GM21515 (cell line): ENCODE results near the gene CEP104.
A peak's percentile ranks its signal among the peaks of the same experiment; 100 is the strongest.

ENCODE experiments used
- ATAC-seq: cut with Tn5 transposase; IDR thresholded peaks from one replicate; pipeline ENCODE4 v1.9.1; 2021; ENCODE audit not compliant: unreplicated experiment

Gene CEP104

DNA sequence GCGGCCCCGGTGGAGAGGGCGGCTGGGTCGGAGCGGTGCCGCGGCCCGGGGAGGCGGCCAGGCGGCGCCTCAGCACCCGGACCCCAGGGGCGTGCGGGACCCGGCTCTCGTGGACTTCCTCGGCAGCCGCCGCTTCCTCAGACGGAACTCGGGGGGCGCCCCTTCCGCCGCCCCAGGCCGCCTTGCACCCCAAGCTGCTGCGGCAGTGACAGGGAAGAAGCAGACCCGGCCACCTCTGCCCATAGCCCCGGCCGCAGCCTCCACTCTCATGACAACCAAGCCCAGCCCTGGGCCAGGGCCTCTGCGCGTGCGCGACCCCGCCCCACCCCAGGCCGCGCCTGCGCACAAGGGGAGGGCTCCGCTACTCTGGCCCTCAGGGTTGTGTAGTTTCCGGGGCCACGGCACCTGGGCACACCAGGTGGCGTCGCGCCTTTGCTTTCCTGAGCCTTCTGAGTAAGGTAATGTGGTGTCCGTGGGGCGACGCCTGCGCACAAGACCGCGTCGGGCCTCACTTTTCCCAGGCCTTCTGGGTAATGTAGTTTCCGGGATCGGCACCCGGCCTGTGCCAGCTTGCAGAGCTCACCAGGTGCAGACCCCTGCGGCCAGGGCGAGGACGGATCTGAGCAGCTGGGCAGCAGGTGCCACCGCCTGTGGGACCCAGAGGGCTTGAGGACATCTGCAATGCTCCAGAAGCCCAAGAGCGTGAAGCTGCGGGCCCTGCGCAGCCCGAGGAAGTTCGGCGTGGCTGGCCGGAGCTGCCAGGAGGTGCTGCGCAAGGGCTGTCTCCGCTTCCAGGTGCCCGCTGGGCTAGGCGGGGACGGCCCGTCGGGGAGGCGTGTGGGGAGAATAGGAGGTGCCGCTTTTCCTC lies at the start of gene CEP104, which contains the start of gene DFFB:
Gene CEP104, minus strand, starts transcription at position 289 of the 868 bp plus-strand sequence. CDS start 4,804 bp downstream, outside the sequence.
Gene DFFB, plus strand, starts transcription at position 554 of the 868 bp plus-strand sequence. Its CDS starts 128 bp downstream, at position 682.
- ATAC-seq, result peak; percentile 94

- ATAC-seq, result no peak
Measured at GRCh38 chr1:3906672-3907020, 49.6 kb upstream of the CEP104 start.

- ATAC-seq, result no peak
Measured at GRCh38 chr1:3905953-3906671, 49.1 kb upstream of the CEP104 start.

- ATAC-seq, result no peak
Measured at GRCh38 chr1:3905266-3905952, 48.4 kb upstream of the CEP104 start.

DNA sequence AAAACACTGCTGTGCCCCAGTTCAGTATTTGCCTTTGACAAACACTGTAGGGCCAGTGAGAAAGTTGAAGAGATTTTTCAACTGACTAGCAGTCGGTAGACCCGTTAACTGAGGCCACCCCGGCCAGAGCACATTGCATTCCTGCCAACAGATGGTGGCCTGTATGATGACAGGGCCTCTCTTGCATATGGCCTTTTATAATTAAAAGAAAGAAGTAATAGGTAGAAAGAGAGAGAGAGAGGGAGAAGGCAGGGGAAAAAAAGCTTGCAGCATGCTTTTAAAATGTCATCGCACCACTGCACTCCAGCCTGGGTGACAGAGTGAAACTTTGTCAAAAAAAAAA lies 47.8 kb upstream of the CEP104 start:
- ATAC-seq, result no peak

GRCh38 chr1:3904006-3904842 lies 47.2 kb upstream of the CEP104 start:
- no peak for ATAC-seq

GRCh38 chr1:3903141-3904005 lies 46.4 kb upstream of the CEP104 start:
- no peak for ATAC-seq

DNA sequence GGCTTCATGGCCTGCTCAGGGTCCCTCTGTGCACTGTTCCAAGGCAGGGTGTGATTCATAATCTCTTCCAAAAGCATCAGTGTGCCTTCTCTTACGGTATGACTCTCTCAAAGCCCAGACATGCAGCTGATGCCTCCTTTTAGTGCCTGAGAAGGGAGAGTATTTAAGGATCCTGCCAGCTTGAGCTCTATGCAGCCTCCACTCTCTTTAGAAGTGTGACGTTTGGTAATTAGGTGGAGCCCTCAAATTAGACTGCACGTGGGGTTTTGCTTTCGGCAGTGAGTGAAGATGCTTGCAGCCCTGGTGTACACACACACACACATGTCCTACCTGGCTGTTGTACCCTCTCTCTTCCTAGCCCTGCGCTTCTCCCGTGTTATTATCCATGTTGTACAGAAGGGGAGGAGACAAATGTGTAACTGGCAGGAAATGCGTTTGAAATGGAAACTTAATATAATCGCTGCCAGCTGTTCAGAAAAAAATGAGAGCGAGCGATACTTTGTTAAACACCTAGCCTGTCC lies 45.6 kb upstream of the CEP104 start:
- ATAC-seq, result no peak

- ATAC-seq, result no peak
Measured at GRCh38 chr1:3902111-3902511, 45.1 kb upstream of the CEP104 start.

DNA sequence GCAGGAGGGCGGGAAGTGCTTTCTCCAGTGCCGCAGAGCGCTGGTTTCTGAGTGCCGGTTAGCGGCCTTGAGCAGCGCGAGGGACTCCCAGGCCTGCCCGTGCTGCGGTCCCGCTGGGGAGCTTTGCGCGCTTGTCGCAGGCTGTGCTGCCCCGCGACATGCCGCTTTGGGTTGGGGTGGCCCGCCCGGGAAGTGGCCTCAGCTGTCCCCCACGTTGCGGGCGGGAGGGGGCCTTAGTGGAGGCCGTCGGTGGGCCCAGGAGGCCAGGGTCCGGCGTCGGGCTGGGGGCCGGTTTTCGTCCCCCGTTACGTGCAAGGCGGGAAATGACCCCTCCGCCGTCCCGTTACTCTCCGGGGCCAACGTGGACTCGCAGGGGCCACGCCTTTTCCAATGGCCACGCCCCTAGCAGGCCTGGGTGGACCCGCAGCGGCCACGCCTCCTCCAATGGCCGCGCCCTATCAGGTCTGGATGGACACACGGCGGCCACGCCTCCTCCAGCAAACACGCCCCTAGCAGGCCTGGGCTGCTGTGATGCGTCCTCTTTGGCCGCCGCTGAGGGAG lies 44.0 kb upstream of the CEP104 start:
- ATAC-seq, result peak; percentile 47

DNA sequence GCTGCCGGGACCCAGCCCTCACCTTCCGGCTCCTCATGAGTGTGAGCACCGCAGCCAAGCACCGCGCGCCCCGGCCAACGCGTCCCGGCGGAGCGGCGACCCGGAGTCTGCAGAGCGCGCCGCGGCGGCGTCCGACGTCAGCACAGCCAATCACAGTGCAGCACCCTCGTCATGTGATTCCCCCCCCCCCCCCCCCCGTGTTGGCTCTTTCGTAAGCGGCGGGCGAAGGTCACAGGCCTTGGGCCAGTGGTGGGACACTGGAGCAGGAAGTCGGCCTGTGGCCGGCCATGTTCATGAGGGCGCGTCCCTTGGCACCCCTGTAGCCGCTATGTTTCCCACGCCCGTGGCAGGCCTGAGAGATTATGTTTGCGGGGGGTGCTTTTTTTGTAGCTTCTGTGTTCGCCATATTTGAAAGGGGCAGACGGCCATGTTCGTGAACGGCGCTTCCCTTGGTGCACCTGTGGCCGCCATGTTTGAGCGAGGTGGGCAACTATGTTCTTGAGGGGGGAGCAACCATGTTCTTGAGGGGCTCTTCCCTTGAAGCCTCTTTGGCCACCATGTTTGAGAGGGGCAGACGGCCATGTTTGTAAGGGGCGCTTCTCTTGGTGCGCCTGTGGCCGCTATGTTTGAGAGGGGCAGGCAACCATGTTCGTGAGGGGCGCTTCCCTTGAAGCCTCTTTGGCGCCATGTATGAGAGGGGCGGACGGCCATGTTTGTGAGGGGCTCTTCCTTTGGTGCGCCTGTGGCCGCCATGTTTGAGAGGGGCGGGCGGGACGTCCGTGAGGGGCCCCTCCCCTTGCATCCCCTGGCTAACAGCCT lies 43.3 kb upstream of the CEP104 start, which contains the start of gene C1orf174:
Gene C1orf174, minus strand, starts transcription at position 123 of the 819 bp plus-strand sequence. Its CDS starts 86 bp downstream, at position 37.
- peak; percentile 71 for ATAC-seq

- ATAC-seq, result peak; percentile 4
Measured at GRCh38 chr1:3899754-3900149, 42.7 kb upstream of the CEP104 start.

GRCh38 chr1:3898994-3899753 lies 42.2 kb upstream of the CEP104 start:
- ATAC-seq, result no peak

DNA sequence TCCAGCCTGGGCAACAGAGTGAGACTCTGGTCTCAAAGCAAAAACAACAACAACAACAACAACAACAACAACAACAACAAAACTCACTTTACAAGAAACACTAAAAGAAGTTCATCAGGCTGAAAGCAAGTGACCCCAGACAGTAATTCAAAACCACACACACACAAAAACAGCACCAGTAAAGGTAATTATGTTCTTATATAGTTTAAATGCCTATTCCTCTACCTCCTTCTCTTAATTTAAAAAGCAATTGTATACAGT lies 41.4 kb upstream of the CEP104 start:
- no peak for ATAC-seq

- ATAC-seq, result no peak
Measured at GRCh38 chr1:3896396-3897000, 39.5 kb upstream of the CEP104 start.

GRCh38 chr1:3895951-3896325 lies 38.9 kb upstream of the CEP104 start:
- ATAC-seq, result no peak

- no peak for ATAC-seq
Measured at GRCh38 chr1:3895279-3895950, 38.4 kb upstream of the CEP104 start.
